Heart right ventricle (tissue), 16 donors: Measurements from ENCODE around the gene GPSM1. TPM values are rescaled to one million over a fixed set of nuclear protein-coding genes. Genes with fewer than 3 reads are reported as not detected.

Experiments used
- ATAC-seq, 8 donors: fragments of 200-7000 bp; cut with Tn5 transposase; one replicate each; pipeline ENCODE4 v1.9.1; 2020; ENCODE audit warnings: mild to moderate bottlenecking in 8 of 8, moderate library complexity in 8 of 8, moderate number of reproducible peaks in 1 of 8
- DNase-seq, 2 donors: peaks; one replicate each; pipeline ENCODE4 v3.0.0-alpha.2; 2020
- H3K27ac ChIP-seq, 10 donors: fragments of 200-600 bp; sonication (generic) in 2 of 10; one replicate each; pipeline versions ENCODE4 v1.5.0 to v1.8.0; 2020 to 2022; ENCODE audit warnings: mild to moderate bottlenecking in 3 of 10
- H3K27me3 ChIP-seq, 7 donors: fragments of 200-600 bp; one replicate each; pipeline ENCODE4 v1.8.0; 2021 to 2022; ENCODE audit warnings: mild to moderate bottlenecking in 2 of 7
- H3K36me3 ChIP-seq, 9 donors: fragments of 200-600 bp; sonication (generic) in 1 of 9; one replicate each; pipeline versions ENCODE4 v1.5.0 to v1.8.0; 2020 to 2022; ENCODE audit warnings: mild to moderate bottlenecking in 2 of 9
- H3K4me1 ChIP-seq, 9 donors: fragments of 200-600 bp; sonication (generic) in 1 of 9; one replicate each; pipeline versions ENCODE4 v1.5.0 to v1.8.0; 2020 to 2022; ENCODE audit warnings: mild to moderate bottlenecking in 4 of 9
- H3K4me3 ChIP-seq, 10 donors: fragments of 200-600 bp; sonication (generic) in 2 of 10; one replicate each; pipeline versions ENCODE4 v1.5.0 to v1.8.0; 2020 to 2022; ENCODE audit warnings: mild to moderate bottlenecking in 7 of 10, moderate library complexity in 2 of 10
- H3K9me3 ChIP-seq, 11 donors: fragments of 200-600 bp in 10 of 11; sonication (generic) in 2 of 11; one replicate each; pipeline versions ENCODE4 v1.5.0 to v1.8.0; 2013 to 2022; ENCODE audit warnings: mild to moderate bottlenecking in 2 of 11, control low read depth in 1 of 11, moderate library complexity in 1 of 11
- CTCF ChIP-seq, 9 donors: fragments of 200-600 bp; sonication (generic) in 2 of 9; IDR thresholded peaks; one replicate each; pipeline versions ENCODE4 v1.5.0 to v1.8.0; 2021 to 2022; ENCODE audit warnings: antibody characterized with exemption in 9 of 9, mild to moderate bottlenecking in 5 of 9, moderate library complexity in 1 of 9
- WGBS, 2 donors: extraction: QIAGEN DNeasy Blood & Tissue Kit; methylation state at CpG; one replicate each; pipeline ENCODE4 v1.1.7; 2013; ENCODE audit warnings: inconsistent platforms in 1 of 2; 5-methylcytosine and 5-hydroxymethylcytosine counted together
- intact Hi-C, 10 donors: fragments of 100-400 bp; cut with DNase I; formaldehyde crosslinking; loops; one replicate each; pipeline versions ENCODE4 v1.11.1 to v1.14.2; 2022
- polyA plus RNA-seq, 2 donors: library from polyadenylated mRNA; stranded (reverse); fragments of 200-250 nt; gene quantifications; one replicate each; pipeline ENCODE4 v1.2.3, GENCODE V29; 2013
- total RNA-seq, 10 donors: library from RNA; stranded (reverse); fragmentation: NEBNext Ultra II Directional in 3 of 10; extraction: Animal tissue kit (Norgen Biotek cat#: 25700) in 3 of 10; gene quantifications; one replicate each; pipeline versions ENCODE4 v1.2.1 to v1.2.4, GENCODE V29; 2021 to 2023
- donor health status: Arrhythmogenic right ventricular cardiomyopathy.
- donor health status: ischemic (EF 13 %, LVEDD 7.1; RV severe dilation, severe dysfunction).
- donor health status: healthy with polysubstance abuse.
- donor health status: DM: no; HTN: yes; CAD: no.
- donor health status: DM: no; HTN: no; CAD: no.
- donor health status: ischemic (EF 25% LVEDD 6.9; RV normal size, moderate dysfunction).
- donor health status: ischemic (EF 25% LVEDD 5.7; RV mildly dilated, moderate dysfunction).
- donor health status: healthy.
- donor health status: DM: yes; HTN: yes; CAD: no.
- donor health status: Ischemic cardiomyopathy.
- donor health status: ischemic (EF 35%, LVEDD 5.7; RV mildly dilated, moderate dysfunction).
- donor health status: nonischemic (EF 11% LVEDD 7.7; RV severe dilation, severe dysfunction).
- donor health status: DM: yes; HTN: yes; CAD: no.
- donor health status: PGD.
- donor health status: ischemic (EF 29% LVEDD 5.4; RV normal size, mild dysfunction).
- donor health status: nonischemic (EF 23%, LVEDD 6.1; RV moderate dilation, normal function).

Gene GPSM1
- total and polyA plus RNA-seq, 12 donors = 19.4 to 87.8 (median 25.8) TPM

- H3K4me3 ChIP-seq = peak overlapping the region; percentile 55 to 91 (median 74)
- peaks cover 0 to 23% (median 0%) of the 10 kb centered on the region in 7 donors for H3K27me3 ChIP-seq
- H3K9me3 ChIP-seq = no peaks in the 10 kb centered on the region
- no peak for DNase-seq
- intact Hi-C loops = loop anchor here in 1 of 10 donors (5.0 kb wide), 1 partner anchor 34 kb away; the partner anchor contains the start of gene DNLZ
- no peak for TF ChIP-seq CTCF (IDR thresholded peaks at IDR 0.05)
- peak overlapping the region; percentile 18 to 86 (median 83) for H3K27ac ChIP-seq
- ATAC-seq = peak in 5 of 8 donors; percentile 1 to 9 (median 3)
- H3K36me3 ChIP-seq = peaks cover 0 to 9% (median 0%) of the 10 kb centered on the region in 9 donors
- WGBS, 2 donors = 20 to 23% methylated on average over 13 of the region's 13 CpGs
- peaks cover 24 to 56% (median 39%) of the 10 kb centered on the region in 9 donors for H3K4me1 ChIP-seq
These were observed 777 bp downstream of the GPSM1 start for GRCh38 chr9:136328011-136328621.

DNA sequence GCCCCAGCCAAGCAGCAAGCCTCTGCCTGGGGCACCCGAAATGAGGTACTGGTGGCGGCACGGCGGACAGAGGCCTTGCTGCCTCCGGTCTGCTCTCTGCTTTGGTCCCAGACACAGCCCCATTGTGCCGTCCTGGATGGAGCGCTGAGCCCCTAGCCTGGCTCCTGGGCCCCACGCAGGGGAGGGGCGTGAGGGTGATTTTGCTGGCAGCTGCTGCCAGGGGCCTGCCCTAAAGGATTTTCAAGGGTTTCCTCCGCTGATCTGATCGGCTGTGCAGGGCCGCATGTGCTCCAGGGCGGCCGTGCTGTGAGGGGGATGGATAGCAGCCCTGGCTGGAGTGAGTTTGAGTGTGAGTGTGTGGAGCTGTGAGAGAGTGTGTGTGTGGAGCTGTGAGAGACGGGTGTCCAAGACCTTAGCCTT is 1.3 kb downstream of the GPSM1 start:
- Histone ChIP-seq H3K27ac (peak overlapping the region; percentile 18 to 86 (median 83)), H3K4me1 (peaks cover 24 to 56% (median 39%) of the 10 kb centered on the region in 9 donors), H3K36me3 (peaks cover 0 to 9% (median 0%) of the 10 kb centered on the region in 9 donors), H3K9me3 (no peaks in the 10 kb centered on the region), H3K27me3 (peaks cover 0 to 23% (median 0%) of the 10 kb centered on the region in 7 donors), H3K4me3 (peak overlapping the region; percentile 55 to 91 (median 74))
- 13 to 33% methylated on average over 15 of the region's 15 CpGs for WGBS, 2 donors
- intact Hi-C loops = loop anchor here in 1 of 10 donors (5.0 kb wide), 1 partner anchor 34 kb away; the partner anchor contains the start of gene DNLZ
- ATAC-seq (peak; percentile 17 to 41 (median 28)), DNase-seq (peak in 1 of 2 donors; percentile 33)
- TF ChIP-seq CTCF (IDR thresholded peaks at IDR 0.05) = no peak

- Histone ChIP-seq H3K36me3 (peaks cover 0 to 9% (median 0%) of the 10 kb centered on the region in 9 donors), H3K27ac (peak overlapping the region in 8 of 10 donors; percentile 75 to 86 (median 83)), H3K4me1 (peaks cover 24 to 56% (median 39%) of the 10 kb centered on the region in 9 donors), H3K9me3 (no peaks in the 10 kb centered on the region), H3K4me3 (peak overlapping the region in 8 of 10 donors; percentile 55 to 91 (median 74)), H3K27me3 (peaks cover 0 to 23% (median 0%) of the 10 kb centered on the region in 7 donors)
- no peak for TF ChIP-seq CTCF (IDR thresholded peaks at IDR 0.05)
- intact Hi-C loops = loop anchor here in 1 of 10 donors (5.0 kb wide), 1 partner anchor 33 kb away; the partner anchor contains the start of gene DNLZ
- WGBS, 2 donors = 65 to 70% methylated on average over 19 of the region's 19 CpGs
- DNase-seq (peak in 1 of 2 donors; percentile 18), ATAC-seq (no peak)
These were observed 1.9 kb downstream of the GPSM1 start for GRCh38 chr9:136329211-136329627.

GRCh38 chr9:136329636-136330405 is 2.5 kb downstream of the GPSM1 start:
- peaks cover 19 to 50% (median 39%) of the 10 kb centered on the region in 9 donors for H3K4me1 ChIP-seq

More at GRCh38 chr9:136329636-136330405, 2.5 kb downstream of the GPSM1 start:
- Histone ChIP-seq H3K27ac (peak overlapping the region in 2 of 10 donors; percentile 84 to 86), H3K4me3 (no peak overlapping the region), H3K27me3 (peaks cover 0 to 23% (median 0%) of the 10 kb centered on the region in 7 donors), H3K9me3 (no peaks in the 10 kb centered on the region), H3K36me3 (peaks cover 0 to 9% (median 0%) of the 10 kb centered on the region in 9 donors)
- intact Hi-C loops = loop anchor here in 2 of 10 donors (5.0 kb wide), 2 partner anchors 32 to 67 kb away; partner anchors contain the start of gene DNLZ (in 1 of the 2)
- ATAC-seq (no peak), DNase-seq (peak in 1 of 2 donors; percentile 11)
- WGBS, 2 donors = 88% methylated on average over 23 of the region's 23 CpGs
- TF ChIP-seq CTCF (IDR thresholded peaks at IDR 0.05) = no peak
